Chondrocyte (in vitro differentiated cells): ENCODE results near the gene TLE5. TPM values are rescaled to one million over a fixed set of nuclear protein-coding genes. Genes with fewer than 3 reads are reported as not detected.
A peak's percentile ranks its signal among the peaks of the same experiment; 100 is the strongest.

ENCODE experiments used
- DNase-seq: peaks from one replicate; pipeline ENCODE4 v3.0.0; 2021; ENCODE audit warnings: mixed read lengths, low spot score
- H3K27ac Mint-ChIP-seq: one replicate; pipeline ENCODE4 v1.8.0; 2021; ENCODE audit warnings: mild to moderate bottlenecking, moderate library complexity, mixed read lengths; ENCODE audit not compliant: unreplicated experiment
- H3K27me3 Mint-ChIP-seq: 2 replicates; pipeline ENCODE4 v1.8.0; 2021; ENCODE audit warnings: low read depth, mixed read lengths
- H3K36me3 Mint-ChIP-seq: 2 replicates; pipeline ENCODE4 v1.8.0; 2021; ENCODE audit warnings: low read depth, mixed read lengths
- H3K4me1 Mint-ChIP-seq: 2 replicates; pipeline ENCODE4 v1.8.0; 2021; ENCODE audit warnings: low read depth, mild to moderate bottlenecking, mixed read lengths
- H3K4me3 Mint-ChIP-seq: one replicate; pipeline ENCODE4 v1.8.0; 2021; ENCODE audit warnings: mild to moderate bottlenecking, moderate library complexity, mixed read lengths; ENCODE audit not compliant: unreplicated experiment
- H3K9me3 Mint-ChIP-seq: 2 replicates; pipeline ENCODE4 v1.8.0; 2021; ENCODE audit warnings: low read depth, mixed read lengths
- CTCF ChIP-seq: fragments of 200-600 bp; sonication (generic); IDR thresholded peaks from 2 replicates; pipeline ENCODE4 v1.5.0; 2021; ENCODE audit warnings: antibody characterized with exemption, mild to moderate bottlenecking, moderate library complexity
- total RNA-seq: library from RNA; stranded (reverse); gene quantifications from 3 replicates; pipeline ENCODE4 v1.2.1, GENCODE V29; 2021

Gene TLE5
- total RNA-seq, 1 donor from 2014 or later, result 303 TPM

GRCh38 chr19:3066482-3067049 is 4.3 kb upstream of the TLE5 start:
- H3K4me1 Mint-ChIP-seq, result no peaks in the 10 kb centered on the region
- DNase-seq, result no peak

GRCh38 chr19:3065675-3066357 is 3.5 kb upstream of the TLE5 start:
- H3K4me3 Mint-ChIP-seq, result no peak overlapping the region
- TF ChIP-seq CTCF, result no peak

More at GRCh38 chr19:3066482-3067049, 4.3 kb upstream of the TLE5 start:
- Mint-ChIP-seq H3K4me3 (no peak overlapping the region), H3K27ac (no peak overlapping the region), H3K9me3 (no peaks in the 10 kb centered on the region), H3K27me3 (no peaks in the 10 kb centered on the region), H3K36me3 (no peaks in the 10 kb centered on the region)
- TF ChIP-seq CTCF, result no peak

GRCh38 chr19:3064011-3064330 is 1.7 kb upstream of the TLE5 start:
- Mint-ChIP-seq H3K36me3 (peaks cover 2% of the 10 kb centered on the region), H3K27ac (no peak overlapping the region), H3K4me1 (peaks cover 6% of the 10 kb centered on the region), H3K9me3 (no peaks in the 10 kb centered on the region), H3K27me3 (no peaks in the 10 kb centered on the region), H3K4me3 (no peak overlapping the region)
- no peak for TF ChIP-seq CTCF
- no peak for DNase-seq

More at GRCh38 chr19:3065675-3066357, 3.5 kb upstream of the TLE5 start:
- Mint-ChIP-seq H3K27me3 (no peaks in the 10 kb centered on the region), H3K9me3 (no peaks in the 10 kb centered on the region), H3K4me1 (peaks cover 2% of the 10 kb centered on the region), H3K27ac (no peak overlapping the region), H3K36me3 (no peaks in the 10 kb centered on the region)
- DNase-seq, result no peak

- Mint-ChIP-seq H3K27ac (no peak overlapping the region), H3K36me3 (peaks cover 10% of the 10 kb centered on the region)
- DNase-seq, result no peak
Observed at GRCh38 chr19:3061182-3062161, 823 bp downstream of the TLE5 start.

More at GRCh38 chr19:3061182-3062161, 823 bp downstream of the TLE5 start:
- peak; percentile 66 for TF ChIP-seq CTCF
- Mint-ChIP-seq H3K4me1 (peaks cover 13% of the 10 kb centered on the region), H3K9me3 (no peaks in the 10 kb centered on the region), H3K27me3 (no peaks in the 10 kb centered on the region), H3K4me3 (peak overlapping the region; percentile 68)
